Dermis blood vessel endothelial cell (primary cell): Measurements from ENCODE around the gene ATP8A1. TPM values are rescaled to one million over a fixed set of nuclear protein-coding genes. Genes with fewer than 3 reads are reported as not detected.
"Not testable (repeated sequence)": the region's sequence is repeated elsewhere in the genome, so short reads cannot be mapped to it uniquely, and the experiment has no call there.

Experiments
- DNase-seq: peaks from one replicate; pipeline ENCODE4 v3.0.0; 2010
- total RNA-seq: library from RNA; depleted of rRNA; stranded (reverse); fragments of >200 nt; gene quantifications from 2 replicates; pipeline ENCODE4 v1.2.3, GENCODE V29; 2014

The ATP8A1 gene
- total RNA-seq, 1 donor from 2014 or later: 40.8 TPM

- DNase-seq: not testable (repeated sequence)
Measured at GRCh38 chr4:42461216-42461615, 195.7 kb downstream of the ATP8A1 start.

- no peak for DNase-seq
Measured at GRCh38 chr4:42460043-42460442, 196.9 kb downstream of the ATP8A1 start.

GRCh38 chr4:42458657-42459056, 198.2 kb downstream of the ATP8A1 start:
- no peak for DNase-seq

- no peak for DNase-seq
Measured at GRCh38 chr4:42454755-42455420, 202.0 kb downstream of the ATP8A1 start.

- no peak for DNase-seq
Measured at GRCh38 chr4:42453612-42454011, 203.3 kb downstream of the ATP8A1 start.

- DNase-seq: no peak
Measured at GRCh38 chr4:42452823-42453222, 204.1 kb downstream of the ATP8A1 start.

GRCh38 chr4:42446823-42447222, 210.1 kb downstream of the ATP8A1 start:
- no peak for DNase-seq

- DNase-seq: no peak
Measured at GRCh38 chr4:42445038-42445437, 211.9 kb downstream of the ATP8A1 start.

GRCh38 chr4:42442601-42443000, 214.3 kb downstream of the ATP8A1 start:
- peak; percentile 9 for DNase-seq

- no peak for DNase-seq
Measured at GRCh38 chr4:42440083-42440482, 216.8 kb downstream of the ATP8A1 start.

- DNase-seq: no peak
Measured at GRCh38 chr4:42436928-42437565, 219.9 kb downstream of the ATP8A1 start.

- DNase-seq: no peak
Measured at GRCh38 chr4:42428036-42428435, 228.9 kb downstream of the ATP8A1 start.

- no peak for DNase-seq
Measured at GRCh38 chr4:42425146-42426065, 231.5 kb downstream of the ATP8A1 start.

GRCh38 chr4:42420140-42420539, 236.8 kb downstream of the ATP8A1 start:
- peak; percentile 17 for DNase-seq

GRCh38 chr4:42417550-42417949, 239.4 kb downstream of the ATP8A1 start:
- no peak for DNase-seq

GRCh38 chr4:42416017-42416416, 240.9 kb downstream of the ATP8A1 start:
- DNase-seq: no peak

- no peak for DNase-seq
Measured at GRCh38 chr4:42415281-42415680, 241.6 kb downstream of the ATP8A1 start.

- peak; percentile 91 for DNase-seq
Measured at GRCh38 chr4:42412251-42412650, 244.7 kb downstream of the ATP8A1 start.

GRCh38 chr4:42411803-42412202, 245.1 kb downstream of the ATP8A1 start:
- no peak for DNase-seq

- DNase-seq: no peak
Measured at GRCh38 chr4:42410446-42410845, 246.5 kb downstream of the ATP8A1 start.

- DNase-seq: no peak
Measured at GRCh38 chr4:42404001-42404400, 252.9 kb downstream of the ATP8A1 start.

- peak; percentile 46 for DNase-seq
Measured at GRCh38 chr4:42401171-42401570, 255.7 kb downstream of the ATP8A1 start.

GRCh38 chr4:42399393-42399792, 257.5 kb downstream of the ATP8A1 start:
- DNase-seq: peak; percentile 21
